GM23248 (cell line): Measurements from ENCODE around the gene PHF11.

Experiments
- EZH2 ChIP-seq: fragments of 200-600 bp; sonication (generic); IDR thresholded peaks from 2 replicates; pipeline ENCODE4 v1.6.1; 2018; ENCODE audit warnings: antibody characterized with exemption, mild to moderate bottlenecking; ENCODE audit not compliant: insufficient read depth, poor library complexity, severe bottlenecking
- EZH2phosphoT487 ChIP-seq: fragments of 200-600 bp; sonication (generic); IDR thresholded peaks from 2 replicates; pipeline ENCODE4 v1.6.1; 2018; ENCODE audit warnings: antibody characterized with exemption, moderate library complexity, mild to moderate bottlenecking, low read depth; ENCODE audit not compliant: insufficient read depth

- TF ChIP-seq EZH2phosphoT487 (no peak), EZH2 (no peak)
Measured at GRCh38 chr13:49550942-49551644, 55.3 kb downstream of the PHF11 start.
